ENCODE data around the gene TMEM196. TPM values are rescaled to one million over a fixed set of nuclear protein-coding genes. Genes with fewer than 3 reads are reported as not detected.
"Not testable (repeated sequence)": the region's sequence is repeated elsewhere in the genome, so short reads cannot be mapped to it uniquely, and the experiment has no call there.

TMEM196 gene
- total RNA-seq, 3 donors from 2014 or later, result not detected

GRCh38 chr7:19689130-19689529 is 84.3 kb downstream of the TMEM196 start:
- H3K4me1 Mint-ChIP-seq (ENCODE audit: low read depth); ATAC-seq; DNase-seq; H3K27me3 Mint-ChIP-seq (ENCODE audit: low read depth); H3K9me3 Mint-ChIP-seq; H3K4me3 Mint-ChIP-seq; H3K36me3 Mint-ChIP-seq (ENCODE audit: insufficient read depth): not testable (repeated sequence)

- Mint-ChIP-seq H3K27me3 (ENCODE audit: low read depth) (no peaks in the 10 kb centered on the region), H3K4me1 (ENCODE audit: low read depth) (no peaks in the 10 kb centered on the region), H3K36me3 (ENCODE audit: insufficient read depth) (no peaks in the 10 kb centered on the region), H3K9me3 (peaks cover 4% of the 10 kb centered on the region), H3K4me3 (no peak overlapping the region)
- ATAC-seq (no peak), DNase-seq (no peak)
Observed at GRCh38 chr7:19681596-19681995, 91.8 kb downstream of the TMEM196 start.

- no peak overlapping the region for H3K4me3 Mint-ChIP-seq
- H3K9me3 Mint-ChIP-seq, result peaks cover under 1% of the 10 kb centered on the region
- H3K4me1 Mint-ChIP-seq (ENCODE audit: low read depth), result no peaks in the 10 kb centered on the region
- no peaks in the 10 kb centered on the region for H3K36me3 Mint-ChIP-seq (ENCODE audit: insufficient read depth)
- H3K27me3 Mint-ChIP-seq (ENCODE audit: low read depth), result no peaks in the 10 kb centered on the region
- DNase-seq (no peak), ATAC-seq (no peak)
Observed at GRCh38 chr7:19677180-19677579, 96.2 kb downstream of the TMEM196 start.

GRCh38 chr7:19675816-19676215 is 97.6 kb downstream of the TMEM196 start:
- no peaks in the 10 kb centered on the region for H3K36me3 Mint-ChIP-seq (ENCODE audit: insufficient read depth)
- no peaks in the 10 kb centered on the region for H3K27me3 Mint-ChIP-seq (ENCODE audit: low read depth)
- no peak overlapping the region for H3K4me3 Mint-ChIP-seq
- H3K4me1 Mint-ChIP-seq (ENCODE audit: low read depth), result no peaks in the 10 kb centered on the region
- no peaks in the 10 kb centered on the region for H3K9me3 Mint-ChIP-seq
- DNase-seq (no peak), ATAC-seq (no peak)

GRCh38 chr7:19674266-19674960 is 99.0 kb downstream of the TMEM196 start:
- no peaks in the 10 kb centered on the region for H3K36me3 Mint-ChIP-seq (ENCODE audit: insufficient read depth)
- no peak overlapping the region for H3K4me3 Mint-ChIP-seq
- no peaks in the 10 kb centered on the region for H3K27me3 Mint-ChIP-seq (ENCODE audit: low read depth)
- H3K9me3 Mint-ChIP-seq, result no peaks in the 10 kb centered on the region
- DNase-seq (no peak), ATAC-seq (no peak)
- no peaks in the 10 kb centered on the region for H3K4me1 Mint-ChIP-seq (ENCODE audit: low read depth)

- Mint-ChIP-seq H3K36me3 (ENCODE audit: insufficient read depth) (no peaks in the 10 kb centered on the region), H3K9me3 (no peaks in the 10 kb centered on the region), H3K27me3 (ENCODE audit: low read depth) (no peaks in the 10 kb centered on the region), H3K4me3 (no peak overlapping the region), H3K4me1 (ENCODE audit: low read depth) (no peaks in the 10 kb centered on the region)
- DNase-seq, result no peak
- no peak for ATAC-seq
Observed at GRCh38 chr7:19670806-19671205, 102.6 kb downstream of the TMEM196 start.

Other genes starting within 250 kb of the TMEM196 start
- 10 to 100 TPM; 38.7 to 43.4 (median 38.9) TPM for gene POLR1F, start 64.6 kb downstream of the TMEM196 start, total RNA-seq